Measurements from ENCODE around the gene GPATCH4.

GRCh38 chr1:156549390-156549789 is 51.9 kb downstream of the GPATCH4 start:
- TF ChIP-seq CTCF (IDR thresholded peaks at IDR 0.05 in 2 of 3, conservative IDR thresholded peaks at IDR 0.05 in 1 of 3; ENCODE audit: control insufficient read depth in 2 of 3, extremely low read depth in 1 of 3, insufficient read depth in 1 of 3, low read depth in 3 of 3, low read length in 3 of 3) (no peak), KDM1A (IDR thresholded peaks at IDR 0.05; ENCODE audit: borderline replicate concordance) (no peak), BHLHE40 (IDR thresholded peaks at IDR 0.05; ENCODE audit: borderline replicate concordance in 1 of 2, low read depth in 2 of 2, low read length in 1 of 2) (no peak), POLR2AphosphoS5 (IDR thresholded peaks at IDR 0.05; ENCODE audit: low read length) (no peak), KAT2A (conservative IDR thresholded peaks at IDR 0.05; ENCODE audit: control insufficient read depth, low read depth, low read length) (no peak), DPF2 (IDR thresholded peaks at IDR 0.05) (no peak), E2F8 (IDR thresholded peaks at IDR 0.05; ENCODE audit: low read depth, partially characterized antibody) (no peak), SUZ12 (IDR thresholded peaks at IDR 0.05; ENCODE audit: unreplicated experiment) (no peak)
